HG03064 (cell line): Measurements from ENCODE around the gene GNG4.
"Not testable (repeated sequence)": the region's sequence is repeated elsewhere in the genome, so short reads cannot be mapped to it uniquely, and the experiment has no call there.

ENCODE experiments used
- ATAC-seq: cut with Tn5 transposase; IDR thresholded peaks from one replicate; pipeline ENCODE4 v1.9.1; 2021; ENCODE audit warnings: low read depth; ENCODE audit not compliant: unreplicated experiment

GNG4 gene

GRCh38 chr1:235628316-235629005 lies 21.1 kb downstream of the GNG4 start:
- no peak for ATAC-seq

GRCh38 chr1:235625831-235626230 lies 23.8 kb downstream of the GNG4 start:
- ATAC-seq = no peak

GRCh38 chr1:235625340-235625739 lies 24.2 kb downstream of the GNG4 start:
- ATAC-seq = no peak

GRCh38 chr1:235624721-235625333 lies 24.8 kb downstream of the GNG4 start:
- no peak for ATAC-seq

GRCh38 chr1:235622936-235623779 lies 26.4 kb downstream of the GNG4 start:
- ATAC-seq = no peak

- not testable (repeated sequence) for ATAC-seq
Measured at GRCh38 chr1:235619149-235619548, 30.4 kb downstream of the GNG4 start.

- ATAC-seq = no peak
Measured at GRCh38 chr1:235617808-235618207, 31.8 kb downstream of the GNG4 start.

GRCh38 chr1:235617140-235617539 lies 32.4 kb downstream of the GNG4 start:
- no peak for ATAC-seq

GRCh38 chr1:235614442-235614954 lies 35.1 kb downstream of the GNG4 start:
- ATAC-seq = no peak

GRCh38 chr1:235613602-235614001 lies 36.0 kb downstream of the GNG4 start:
- no peak for ATAC-seq

GRCh38 chr1:235612761-235613160 lies 36.8 kb downstream of the GNG4 start:
- ATAC-seq = no peak

GRCh38 chr1:235610157-235610556 lies 39.4 kb downstream of the GNG4 start:
- no peak for ATAC-seq

- no peak for ATAC-seq
Measured at GRCh38 chr1:235608278-235608677, 41.3 kb downstream of the GNG4 start.

- ATAC-seq = no peak
Measured at GRCh38 chr1:235607284-235607683, 42.3 kb downstream of the GNG4 start.

GRCh38 chr1:235601104-235601503 lies 48.5 kb downstream of the GNG4 start:
- no peak for ATAC-seq

GRCh38 chr1:235599536-235599935 lies 50.0 kb downstream of the GNG4 start:
- no peak for ATAC-seq

GRCh38 chr1:235597867-235598553 lies 51.6 kb downstream of the GNG4 start:
- ATAC-seq = no peak

GRCh38 chr1:235595079-235595478 lies 54.5 kb downstream of the GNG4 start:
- ATAC-seq = no peak

- ATAC-seq = not testable (repeated sequence)
Measured at GRCh38 chr1:235594281-235594895, 55.2 kb downstream of the GNG4 start.

GRCh38 chr1:235588916-235589515 lies 60.6 kb downstream of the GNG4 start:
- ATAC-seq = no peak
